ENCODE results near the gene RGS10. TPM values are rescaled to one million over a fixed set of nuclear protein-coding genes. Genes with fewer than 3 reads are reported as not detected.

RGS10 gene
- total and polyA plus RNA-seq, 9 of the 15 experiments (the other 6 are each of a cell fraction or from before 2014, with no cell fraction given) = 31.9 to 123 (median 62.1) TPM

DNA sequence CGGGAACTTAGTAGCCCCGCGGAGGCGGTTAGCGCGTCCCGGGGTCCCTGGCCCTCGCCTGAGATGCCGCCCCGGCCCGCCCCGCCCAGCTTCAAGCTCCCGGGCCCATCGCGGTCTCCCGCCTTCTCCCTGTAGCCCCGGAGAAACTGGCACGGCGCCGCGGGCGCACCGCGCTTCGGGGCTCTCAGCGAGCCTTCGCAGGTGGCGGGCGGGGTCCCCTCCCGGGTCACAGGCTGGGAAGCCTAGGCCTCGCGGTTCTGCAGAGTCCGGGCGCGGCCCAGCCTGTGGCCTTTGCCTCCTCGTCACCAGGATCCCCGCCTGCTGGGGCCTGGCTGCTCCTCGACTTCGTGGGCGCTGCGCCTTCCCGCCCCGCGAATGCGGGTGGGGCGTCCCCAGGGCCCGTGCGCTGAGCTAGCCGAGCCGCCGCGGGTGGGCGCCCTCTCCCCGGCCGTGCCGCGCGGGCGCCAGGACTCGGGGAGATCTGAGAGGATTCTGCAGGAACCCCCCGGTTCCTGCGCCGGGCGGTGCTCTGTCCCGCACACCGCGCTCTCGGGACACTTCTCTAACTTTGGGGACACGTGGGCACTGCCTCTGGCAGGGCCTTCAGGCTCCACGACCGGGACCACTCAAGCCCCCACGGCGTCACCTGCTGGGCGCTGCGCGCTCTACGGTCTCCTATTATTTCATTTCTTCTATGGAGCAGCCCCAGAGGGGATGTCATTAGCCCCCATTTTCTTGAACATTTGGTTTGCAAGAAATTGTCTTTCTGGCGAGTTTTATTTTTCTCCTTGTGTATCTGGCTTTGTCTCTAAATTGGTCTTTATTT is 682 bp upstream of the RGS10 start (continued):
- TF ChIP-seq, protein P1, sequence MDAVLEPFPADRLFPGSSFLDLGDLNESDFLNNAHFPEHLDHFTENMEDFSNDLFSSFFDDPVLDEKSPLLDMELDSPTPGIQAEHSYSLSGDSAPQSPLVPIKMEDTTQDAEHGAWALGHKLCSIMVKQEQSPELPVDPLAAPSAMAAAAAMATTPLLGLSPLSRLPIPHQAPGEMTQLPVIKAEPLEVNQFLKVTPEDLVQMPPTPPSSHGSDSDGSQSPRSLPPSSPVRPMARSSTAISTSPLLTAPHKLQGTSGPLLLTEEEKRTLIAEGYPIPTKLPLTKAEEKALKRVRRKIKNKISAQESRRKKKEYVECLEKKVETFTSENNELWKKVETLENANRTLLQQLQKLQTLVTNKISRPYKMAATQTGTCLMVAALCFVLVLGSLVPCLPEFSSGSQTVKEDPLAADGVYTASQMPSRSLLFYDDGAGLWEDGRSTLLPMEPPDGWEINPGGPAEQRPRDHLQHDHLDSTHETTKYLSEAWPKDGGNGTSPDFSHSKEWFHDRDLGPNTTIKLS (IDR thresholded peaks at IDR 0.05; ENCODE audit: borderline replicate concordance, low read depth) = peak; percentile 42; the same call in 1 of the 2 replicates
- TF ChIP-seq, protein P2, sequence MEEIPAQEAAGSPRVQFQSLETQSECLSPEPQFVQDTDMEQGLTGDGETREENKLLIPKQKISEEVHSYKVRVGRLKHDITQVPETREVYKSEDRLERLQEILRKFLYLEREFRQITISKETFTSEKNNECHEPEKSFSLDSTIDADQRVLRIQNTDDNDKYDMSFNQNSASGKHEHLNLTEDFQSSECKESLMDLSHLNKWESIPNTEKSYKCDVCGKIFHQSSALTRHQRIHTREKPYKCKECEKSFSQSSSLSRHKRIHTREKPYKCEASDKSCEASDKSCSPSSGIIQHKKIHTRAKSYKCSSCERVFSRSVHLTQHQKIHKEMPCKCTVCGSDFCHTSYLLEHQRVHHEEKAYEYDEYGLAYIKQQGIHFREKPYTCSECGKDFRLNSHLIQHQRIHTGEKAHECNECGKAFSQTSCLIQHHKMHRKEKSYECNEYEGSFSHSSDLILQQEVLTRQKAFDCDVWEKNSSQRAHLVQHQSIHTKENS (CRISPR knock-in tag; IDR thresholded peaks at IDR 0.05) = no peak
- TF ChIP-seq, protein P3, sequence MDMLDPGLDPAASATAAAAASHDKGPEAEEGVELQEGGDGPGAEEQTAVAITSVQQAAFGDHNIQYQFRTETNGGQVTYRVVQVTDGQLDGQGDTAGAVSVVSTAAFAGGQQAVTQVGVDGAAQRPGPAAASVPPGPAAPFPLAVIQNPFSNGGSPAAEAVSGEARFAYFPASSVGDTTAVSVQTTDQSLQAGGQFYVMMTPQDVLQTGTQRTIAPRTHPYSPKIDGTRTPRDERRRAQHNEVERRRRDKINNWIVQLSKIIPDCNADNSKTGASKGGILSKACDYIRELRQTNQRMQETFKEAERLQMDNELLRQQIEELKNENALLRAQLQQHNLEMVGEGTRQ (CRISPR knock-in tag; IDR thresholded peaks at IDR 0.05) = peak; percentile 40
- TF ChIP-seq TFAM (CRISPR knock-in tag; conservative IDR thresholded peaks at IDR 0.05) (no peak), POLR2G (IDR thresholded peaks at IDR 0.05; ENCODE audit: low read depth, low read length) (peak; percentile 82), ZNF354B (CRISPR knock-in tag; IDR thresholded peaks at IDR 0.05) (no peak), STAT5A (IDR thresholded peaks at IDR 0.05; ENCODE audit: borderline replicate concordance, low read length) (no peak), CBX1 (IDR thresholded peaks at IDR 0.05; ENCODE audit: low read depth) (no peak), ZNF444 (CRISPR knock-in tag; IDR thresholded peaks at IDR 0.05) (no peak), TAF7 (tag; IDR thresholded peaks at IDR 0.05) (no peak), NR3C1 (CRISPR knock-in tag; IDR thresholded peaks at IDR 0.05) (no peak)
- TF ChIP-seq, protein P4, sequence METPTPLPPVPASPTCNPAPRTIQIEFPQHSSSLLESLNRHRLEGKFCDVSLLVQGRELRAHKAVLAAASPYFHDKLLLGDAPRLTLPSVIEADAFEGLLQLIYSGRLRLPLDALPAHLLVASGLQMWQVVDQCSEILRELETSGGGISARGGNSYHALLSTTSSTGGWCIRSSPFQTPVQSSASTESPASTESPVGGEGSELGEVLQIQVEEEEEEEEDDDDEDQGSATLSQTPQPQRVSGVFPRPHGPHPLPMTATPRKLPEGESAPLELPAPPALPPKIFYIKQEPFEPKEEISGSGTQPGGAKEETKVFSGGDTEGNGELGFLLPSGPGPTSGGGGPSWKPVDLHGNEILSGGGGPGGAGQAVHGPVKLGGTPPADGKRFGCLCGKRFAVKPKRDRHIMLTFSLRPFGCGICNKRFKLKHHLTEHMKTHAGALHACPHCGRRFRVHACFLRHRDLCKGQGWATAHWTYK (CRISPR knock-in tag; IDR thresholded peaks at IDR 0.05) = no peak
- TF ChIP-seq, protein P5, sequence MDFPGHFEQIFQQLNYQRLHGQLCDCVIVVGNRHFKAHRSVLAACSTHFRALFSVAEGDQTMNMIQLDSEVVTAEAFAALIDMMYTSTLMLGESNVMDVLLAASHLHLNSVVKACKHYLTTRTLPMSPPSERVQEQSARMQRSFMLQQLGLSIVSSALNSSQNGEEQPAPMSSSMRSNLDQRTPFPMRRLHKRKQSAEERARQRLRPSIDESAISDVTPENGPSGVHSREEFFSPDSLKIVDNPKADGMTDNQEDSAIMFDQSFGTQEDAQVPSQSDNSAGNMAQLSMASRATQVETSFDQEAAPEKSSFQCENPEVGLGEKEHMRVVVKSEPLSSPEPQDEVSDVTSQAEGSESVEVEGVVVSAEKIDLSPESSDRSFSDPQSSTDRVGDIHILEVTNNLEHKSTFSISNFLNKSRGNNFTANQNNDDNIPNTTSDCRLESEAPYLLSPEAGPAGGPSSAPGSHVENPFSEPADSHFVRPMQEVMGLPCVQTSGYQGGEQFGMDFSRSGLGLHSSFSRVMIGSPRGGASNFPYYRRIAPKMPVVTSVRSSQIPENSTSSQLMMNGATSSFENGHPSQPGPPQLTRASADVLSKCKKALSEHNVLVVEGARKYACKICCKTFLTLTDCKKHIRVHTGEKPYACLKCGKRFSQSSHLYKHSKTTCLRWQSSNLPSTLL (IDR thresholded peaks at IDR 0.05) = no peak
